PC-3 (cell line): ENCODE results near the gene AACS.

Experiments used
- EZH2phosphoT487 ChIP-seq: fragments of 300-600 bp; sonication (generic); IDR thresholded peaks from 2 replicates; pipeline ENCODE4 v1.6.1; 2018; ENCODE audit warnings: mild to moderate bottlenecking, antibody characterized with exemption, low read length, borderline replicate concordance
- TF ChIP-seq, protein P1 (sequence below): fragments of 300-600 bp; sonication (generic); conservative IDR thresholded peaks from 2 replicates; pipeline ENCODE4 v1.5.1; 2017; ENCODE audit warnings: antibody characterized with exemption, low read depth, mild to moderate bottlenecking, low read length

DNA sequence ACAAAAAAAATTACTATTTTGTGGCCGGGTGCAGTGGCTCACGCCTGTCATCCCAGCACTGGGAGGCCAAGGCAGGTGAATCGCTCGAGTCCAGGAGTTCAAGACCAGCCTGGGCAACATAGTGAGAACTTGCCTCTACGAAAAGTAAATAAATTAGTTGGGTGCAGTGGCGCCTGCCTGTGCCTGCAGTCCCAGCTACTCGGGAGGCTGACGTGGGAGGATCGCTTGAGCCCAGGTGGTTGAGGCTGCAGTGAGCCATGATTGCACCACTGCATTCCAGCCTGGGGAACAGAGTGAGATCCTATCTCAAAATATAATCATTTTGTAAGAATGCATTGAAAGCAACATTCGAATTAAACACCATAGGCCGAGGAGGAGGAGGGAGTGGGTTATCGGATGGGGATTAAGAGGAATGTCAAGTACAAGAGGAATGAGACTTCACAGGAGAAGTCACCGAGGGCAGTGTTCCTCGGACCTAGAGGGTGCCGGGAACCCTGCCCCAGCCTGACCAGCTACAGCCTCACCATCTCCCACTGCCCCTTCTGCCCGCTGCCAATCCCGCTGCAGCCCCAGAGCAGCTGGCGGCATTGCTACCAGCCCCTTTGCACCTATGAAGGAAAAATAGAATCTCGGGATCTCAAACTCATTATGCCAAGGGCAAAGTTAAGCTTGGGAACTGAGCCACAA is 32.6 kb upstream of the AACS start:
- TF ChIP-seq, protein P1, sequence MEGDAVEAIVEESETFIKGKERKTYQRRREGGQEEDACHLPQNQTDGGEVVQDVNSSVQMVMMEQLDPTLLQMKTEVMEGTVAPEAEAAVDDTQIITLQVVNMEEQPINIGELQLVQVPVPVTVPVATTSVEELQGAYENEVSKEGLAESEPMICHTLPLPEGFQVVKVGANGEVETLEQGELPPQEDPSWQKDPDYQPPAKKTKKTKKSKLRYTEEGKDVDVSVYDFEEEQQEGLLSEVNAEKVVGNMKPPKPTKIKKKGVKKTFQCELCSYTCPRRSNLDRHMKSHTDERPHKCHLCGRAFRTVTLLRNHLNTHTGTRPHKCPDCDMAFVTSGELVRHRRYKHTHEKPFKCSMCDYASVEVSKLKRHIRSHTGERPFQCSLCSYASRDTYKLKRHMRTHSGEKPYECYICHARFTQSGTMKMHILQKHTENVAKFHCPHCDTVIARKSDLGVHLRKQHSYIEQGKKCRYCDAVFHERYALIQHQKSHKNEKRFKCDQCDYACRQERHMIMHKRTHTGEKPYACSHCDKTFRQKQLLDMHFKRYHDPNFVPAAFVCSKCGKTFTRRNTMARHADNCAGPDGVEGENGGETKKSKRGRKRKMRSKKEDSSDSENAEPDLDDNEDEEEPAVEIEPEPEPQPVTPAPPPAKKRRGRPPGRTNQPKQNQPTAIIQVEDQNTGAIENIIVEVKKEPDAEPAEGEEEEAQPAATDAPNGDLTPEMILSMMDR: no peak
- TF ChIP-seq EZH2phosphoT487: no peak
